KBM-7 (cell line): ENCODE results near the gene FUOM.
"Not testable (repeated sequence)": the region's sequence is repeated elsewhere in the genome, so short reads cannot be mapped to it uniquely, and the experiment has no call there.

Source experiments
- DNase-seq: peaks from one replicate; pipeline ENCODE4 v3.0.0-alpha.2; 2015
- in situ Hi-C: fragments of 300-500 bp; cut with MboI; formaldehyde crosslinking; loops from 2 replicates; pipeline ENCODE4 v1.14.3; 2020; ENCODE audit warnings: low sequenced_read_pairs, low pct_unique_long_range_greater_than_20kb, mixed read lengths

FUOM gene

GRCh38 chr10:133390597-133391248, 32.9 kb upstream of the FUOM start:
- DNase-seq, result no peak
- in situ Hi-C loops, result no loop called here

GRCh38 chr10:133388973-133389818, 31.4 kb upstream of the FUOM start:
- DNase-seq, result peak; percentile 66
- in situ Hi-C loops, result no loop called here

GRCh38 chr10:133388236-133388972, 30.6 kb upstream of the FUOM start:
- in situ Hi-C loops, result no loop called here
- peak; percentile 55 for DNase-seq

DNA sequence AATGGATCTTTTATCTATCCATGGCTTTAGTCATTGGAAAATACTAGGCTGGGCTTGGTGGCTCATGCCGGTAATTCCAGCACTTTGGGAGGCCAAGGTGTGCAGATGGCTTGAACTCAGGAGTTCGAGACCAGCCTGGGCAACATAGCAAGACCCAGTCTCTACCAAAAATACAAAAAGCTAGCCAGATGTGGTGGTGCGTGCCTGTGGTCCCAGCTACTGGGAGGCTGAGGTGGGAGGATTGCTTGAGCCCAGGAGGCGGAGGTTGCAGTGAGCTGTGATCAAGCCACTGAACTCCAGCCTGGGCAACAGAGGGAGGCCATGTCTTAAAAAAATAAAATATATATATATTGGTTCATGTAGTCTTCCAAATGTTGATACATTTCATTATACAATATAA, 29.1 kb upstream of the FUOM start:
- DNase-seq, in situ Hi-C loops: not testable (repeated sequence)

DNA sequence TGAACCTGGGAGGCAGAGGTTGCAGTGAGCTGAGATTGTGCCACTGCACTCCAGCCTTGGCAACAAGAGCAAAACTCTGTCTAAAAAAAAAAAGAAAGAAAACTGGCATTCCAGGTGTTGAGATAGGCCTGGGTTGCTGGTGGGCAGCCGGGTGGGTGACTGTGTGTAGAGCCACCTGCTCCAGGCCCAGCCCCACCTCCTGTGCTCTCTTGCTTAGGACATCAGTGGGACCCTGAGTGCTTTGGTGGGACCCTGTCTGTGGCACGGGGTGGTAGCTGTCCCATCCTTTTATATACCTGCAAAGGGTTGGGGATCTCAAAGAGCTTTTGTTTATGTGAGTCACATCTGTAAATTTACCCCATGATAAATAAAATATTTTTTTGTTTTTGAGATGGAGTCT, 27.4 kb upstream of the FUOM start:
- in situ Hi-C loops, result no loop called here
- no peak for DNase-seq

GRCh38 chr10:133384071-133384470, 26.3 kb upstream of the FUOM start:
- no peak for DNase-seq
- in situ Hi-C loops, result no loop called here

DNA sequence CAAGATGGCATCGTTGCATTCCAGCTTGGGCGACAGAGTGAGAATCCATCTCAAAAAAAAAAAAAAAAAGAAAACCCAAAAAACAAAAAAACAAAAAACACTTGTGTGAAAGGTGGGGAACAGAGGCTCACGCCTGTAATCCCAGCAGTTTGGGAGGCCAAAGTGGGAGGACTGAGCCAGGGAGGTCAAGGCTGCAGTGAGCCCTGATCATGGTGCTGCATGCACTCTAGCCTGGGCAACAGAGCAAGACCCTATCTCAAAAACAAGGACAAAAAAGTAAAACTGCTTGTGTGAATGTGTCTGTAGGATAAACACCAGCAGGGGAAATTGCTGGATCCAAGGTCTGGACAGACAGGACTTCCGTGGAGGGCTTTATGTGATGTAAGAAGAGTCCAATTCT, 25.7 kb upstream of the FUOM start:
- no peak for DNase-seq
- in situ Hi-C loops, result no loop called here

DNA sequence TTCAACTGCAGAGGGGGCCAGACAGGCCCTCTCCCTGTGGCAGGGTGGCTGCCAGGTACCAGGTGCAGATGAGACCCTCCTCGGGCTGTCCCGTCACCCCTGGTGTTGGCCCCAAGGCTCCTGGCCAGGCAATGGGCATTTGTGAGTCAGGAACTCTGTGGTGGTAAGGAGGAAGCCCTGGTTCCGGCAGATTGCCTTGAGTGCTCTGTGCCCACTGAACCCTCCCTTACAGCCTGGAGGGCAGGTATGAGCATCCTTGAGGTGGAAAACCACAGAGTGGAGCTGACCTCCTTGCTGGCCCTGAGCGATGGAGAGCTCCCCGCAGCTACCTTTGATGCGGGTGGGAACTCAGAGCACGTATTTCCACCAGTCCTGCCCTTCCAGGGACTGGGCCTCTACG, 23.2 kb upstream of the FUOM start:
- in situ Hi-C loops, result no loop called here
- no peak for DNase-seq

GRCh38 chr10:133379801-133380666, 22.2 kb upstream of the FUOM start:
- in situ Hi-C loops, result no loop called here
- DNase-seq, result no peak

DNA sequence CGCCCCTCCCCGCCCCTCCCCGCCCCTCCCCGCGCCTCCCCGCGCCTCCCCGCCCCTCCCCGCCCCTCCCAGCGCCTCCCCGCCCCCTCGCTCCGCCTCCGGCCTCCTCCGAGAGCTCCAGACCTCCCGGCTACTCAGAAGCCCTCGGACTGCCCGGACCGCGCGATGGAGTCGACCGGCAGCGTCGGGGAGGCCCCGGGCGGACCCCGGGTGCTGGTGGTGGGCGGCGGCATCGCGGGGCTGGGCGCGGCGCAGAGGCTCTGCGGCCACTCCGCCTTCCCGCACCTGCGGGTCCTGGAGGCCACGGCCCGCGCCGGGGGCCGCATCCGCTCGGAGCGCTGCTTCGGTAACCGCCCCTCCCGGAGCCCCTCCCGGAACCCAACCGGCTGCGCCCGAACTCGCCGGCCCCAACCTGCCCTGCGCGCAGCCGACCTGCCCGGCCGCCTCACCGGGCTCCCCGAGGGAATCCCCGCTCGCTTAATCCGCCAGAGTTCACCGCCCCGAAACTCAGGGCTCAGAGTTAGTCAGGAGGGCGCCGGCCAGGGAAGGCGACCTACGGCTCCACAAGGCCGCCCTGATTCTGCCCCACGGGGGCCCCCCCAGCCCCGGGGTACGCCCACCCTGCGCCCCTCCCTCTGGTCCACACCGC, 21.5 kb upstream of the FUOM start, which contains the start of gene PAOX:
Gene PAOX (plus strand): TSS at position 111 of the 649 bp plus-strand sequence. CDS start 55 bp downstream, at position 166.
- in situ Hi-C loops, result no loop called here
- no peak for DNase-seq

DNA sequence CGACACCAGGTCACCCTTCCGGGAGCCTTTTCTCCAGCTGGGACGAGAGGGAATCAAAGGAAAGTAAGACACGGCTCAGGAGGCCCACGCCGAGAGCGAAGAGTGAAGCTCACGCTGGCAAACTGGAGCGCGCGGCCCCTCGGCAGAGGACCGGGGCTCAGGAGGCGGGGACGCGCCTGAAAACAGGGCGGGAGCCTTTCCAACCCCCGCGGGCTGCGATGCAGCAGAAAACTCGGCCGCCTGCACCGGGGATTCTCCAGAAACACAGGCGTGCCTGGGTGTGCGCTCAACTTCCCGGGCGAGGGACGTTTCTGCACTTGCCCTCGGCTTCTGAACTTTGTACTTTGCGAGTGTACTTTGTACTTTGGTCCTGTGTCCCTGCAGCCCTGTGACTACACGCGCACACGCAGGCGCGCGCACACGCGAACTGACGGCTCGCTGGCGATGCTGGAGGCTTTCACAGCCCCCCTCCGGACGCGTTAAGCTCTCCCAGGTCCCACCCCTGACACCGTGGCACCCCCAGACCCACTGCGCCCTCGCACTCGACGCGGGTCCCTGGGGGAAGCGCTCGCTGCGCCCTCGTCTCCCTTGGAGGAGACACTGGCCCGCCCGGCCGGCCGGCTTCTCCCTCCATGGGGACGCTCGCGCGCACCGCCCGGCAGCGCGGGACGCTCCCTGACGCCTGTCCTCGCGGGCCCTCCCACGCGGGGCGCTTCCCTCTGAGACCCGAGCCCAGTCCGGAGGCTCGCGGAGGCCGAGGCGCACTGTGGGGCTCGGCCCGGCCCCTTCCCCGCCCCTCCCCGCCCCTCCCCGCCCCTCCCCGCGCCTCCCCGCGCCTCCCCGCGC, 20.7 kb upstream of the FUOM start:
- in situ Hi-C loops, result no loop called here
- peak; percentile 20 for DNase-seq

- no peak for DNase-seq
These were observed 20.0 kb upstream of the FUOM start for GRCh38 chr10:133377818-133378250.

DNA sequence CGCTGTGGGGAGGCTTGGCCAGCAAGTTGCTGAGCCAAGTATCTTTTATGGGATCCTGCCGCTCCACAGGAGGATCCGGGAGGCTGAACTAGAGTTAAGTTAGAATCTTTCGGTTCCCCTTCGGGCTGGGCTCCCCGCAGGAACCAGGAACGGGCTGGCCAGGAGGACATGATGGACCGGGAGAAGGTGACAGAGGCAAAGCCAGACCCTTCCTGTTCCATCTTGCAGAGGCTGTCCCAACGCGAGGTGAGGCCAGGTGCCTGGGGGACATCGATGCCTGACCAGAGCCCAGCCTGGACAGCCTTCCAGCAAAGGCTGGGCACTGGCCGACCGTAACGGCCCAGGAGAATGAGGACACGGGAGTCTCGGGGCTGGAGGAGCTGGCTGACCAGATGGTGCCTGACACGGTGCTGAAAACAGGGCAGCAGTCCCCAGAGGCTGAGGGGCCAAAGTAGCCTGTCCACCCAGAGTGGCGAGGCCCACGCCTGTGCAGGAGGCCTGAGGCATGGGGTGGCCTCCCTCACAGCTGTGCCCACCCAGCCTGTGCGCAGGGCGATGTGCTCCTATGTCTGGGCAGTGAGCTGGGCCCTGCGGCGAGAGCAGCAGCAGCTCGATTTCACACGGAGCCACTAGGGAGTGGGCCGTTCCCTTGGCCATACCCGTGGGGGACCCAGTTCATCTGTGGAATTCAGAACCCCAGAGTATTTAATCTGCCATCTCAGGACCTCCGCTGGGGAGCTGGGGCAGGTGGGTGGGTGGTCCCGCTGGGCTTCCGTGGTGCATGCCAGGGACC, 19.4 kb upstream of the FUOM start:
- in situ Hi-C loops, result no loop called here
- DNase-seq, result no peak

More at GRCh38 chr10:133377818-133378250, 20.0 kb upstream of the FUOM start:
- in situ Hi-C loops, result no loop called here

DNA sequence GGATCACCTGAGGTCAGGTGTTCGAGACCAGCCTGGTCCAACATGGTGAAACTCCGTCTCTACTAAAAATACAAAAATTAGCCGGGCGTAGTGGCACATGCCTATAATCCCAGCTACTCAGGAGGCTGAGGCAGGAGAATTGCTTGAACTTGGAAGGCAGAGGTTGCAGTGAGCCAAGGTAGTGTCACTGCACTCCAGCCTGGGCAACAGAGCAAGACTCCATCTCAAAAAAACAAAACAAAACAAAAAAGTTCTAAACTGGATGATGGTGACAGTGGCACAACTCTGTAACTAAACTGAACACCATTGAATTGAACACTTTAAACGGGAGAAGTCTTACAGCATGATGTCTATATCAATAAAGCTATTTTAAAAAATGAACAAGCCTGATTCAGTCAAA, 18.4 kb upstream of the FUOM start:
- in situ Hi-C loops, result not testable (repeated sequence)

GRCh38 chr10:133375357-133376115, 17.7 kb upstream of the FUOM start:
- no peak for DNase-seq
- in situ Hi-C loops, result no loop called here

More for the DNA sequence above, 18.4 kb upstream of the FUOM start:
- not testable (repeated sequence) for DNase-seq
